NCI-H1092 (cell line): ENCODE results near the gene MAPKAPK3.

Source experiments
- DNase-seq: peaks from one replicate; lab custom pipeline; 2025; lab: John Stamatoyannopoulos, UW

MAPKAPK3 gene

DNA sequence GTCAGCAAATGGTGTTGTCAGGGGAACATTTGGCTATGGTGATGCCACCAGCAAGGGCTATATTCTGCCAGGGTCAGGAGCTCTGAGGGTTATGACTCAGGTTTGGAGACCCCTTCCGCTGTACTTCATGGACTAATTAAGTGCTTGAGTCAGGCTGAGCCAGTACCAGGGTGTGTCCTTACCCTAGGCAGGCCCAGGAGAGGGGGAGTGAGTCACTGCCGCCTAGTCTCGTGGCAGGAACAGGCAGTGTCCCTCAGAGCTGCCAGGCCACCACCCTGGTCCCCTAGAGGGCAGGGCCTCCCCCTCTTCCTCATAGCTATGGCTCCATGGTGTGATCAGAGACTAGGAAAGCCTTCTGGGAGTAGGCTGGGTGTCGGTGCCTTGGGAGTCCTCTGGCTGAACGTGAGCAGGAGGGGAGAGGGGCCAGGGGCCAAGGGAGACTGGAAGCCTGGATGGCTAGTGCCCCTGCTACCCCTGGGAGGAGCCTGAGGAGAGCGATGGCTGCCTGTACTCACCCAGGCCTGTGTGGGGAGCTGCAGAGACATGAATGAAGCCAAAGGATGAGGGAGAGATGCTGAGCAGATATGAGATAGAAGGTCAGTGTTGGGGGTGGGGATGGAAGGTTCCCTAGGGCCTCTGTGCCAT lies 10.6 kb downstream of the MAPKAPK3 start:
- no peak for DNase-seq

DNA sequence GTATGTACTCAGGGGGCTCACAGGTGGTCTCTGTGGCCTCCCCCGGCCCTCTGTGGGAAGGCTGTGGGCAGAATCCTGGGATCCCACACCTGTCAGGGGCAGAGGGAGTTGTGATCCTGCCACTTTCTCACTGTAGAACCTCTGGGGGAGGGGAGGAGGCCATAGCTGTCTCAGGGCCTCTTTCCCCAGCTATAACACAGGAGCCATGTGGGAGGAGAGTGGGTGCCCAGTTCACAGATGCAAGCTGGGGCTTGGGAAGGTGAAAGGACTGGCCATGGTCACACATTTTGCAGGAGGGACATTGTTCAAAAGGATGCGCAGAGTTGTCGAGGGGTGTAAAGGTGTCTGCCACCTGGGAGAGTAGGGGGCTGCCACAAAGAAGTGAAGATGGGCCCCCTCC lies 11.7 kb downstream of the MAPKAPK3 start:
- no peak for DNase-seq

DNA sequence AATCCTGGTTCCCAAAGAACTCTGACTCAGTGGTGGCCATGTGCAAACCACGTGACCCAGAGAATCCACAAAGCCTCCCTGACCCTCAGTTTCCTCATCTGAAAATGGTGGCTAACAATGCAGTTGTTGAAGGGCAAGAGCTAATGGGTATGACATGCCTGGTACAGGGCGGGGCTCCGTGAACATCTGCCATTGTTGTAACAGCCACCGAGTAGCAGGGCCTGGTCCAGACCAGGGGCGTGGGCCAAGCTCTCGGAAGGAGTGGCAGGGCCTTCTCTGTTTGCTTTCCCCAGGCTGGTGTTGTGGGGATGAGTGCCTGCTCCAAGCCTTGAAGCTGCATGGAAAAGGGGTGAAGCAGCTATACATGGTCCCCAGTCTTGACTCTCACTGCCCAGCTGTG lies 13.4 kb downstream of the MAPKAPK3 start:
- no peak for DNase-seq

DNA sequence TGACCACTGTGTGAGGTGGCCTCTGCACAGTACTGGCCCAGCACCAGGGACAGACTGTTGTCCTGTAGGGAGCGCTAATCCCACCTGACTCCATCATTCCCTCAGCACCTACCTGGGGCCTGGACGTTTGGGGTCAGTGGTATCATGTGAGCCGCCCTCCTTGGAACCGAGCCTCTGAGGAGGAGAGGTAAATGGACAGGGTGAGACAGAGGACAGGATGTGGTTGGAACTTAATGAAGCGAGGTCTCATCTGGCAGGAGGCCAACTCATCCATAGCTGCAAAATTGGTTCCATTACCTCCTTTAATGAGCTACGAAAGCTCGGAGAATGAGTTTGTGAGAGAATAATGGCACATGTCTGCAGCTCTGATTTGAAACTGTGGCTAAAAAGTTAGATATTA lies 13.9 kb downstream of the MAPKAPK3 start:
- peak; percentile 49 for DNase-seq

DNA sequence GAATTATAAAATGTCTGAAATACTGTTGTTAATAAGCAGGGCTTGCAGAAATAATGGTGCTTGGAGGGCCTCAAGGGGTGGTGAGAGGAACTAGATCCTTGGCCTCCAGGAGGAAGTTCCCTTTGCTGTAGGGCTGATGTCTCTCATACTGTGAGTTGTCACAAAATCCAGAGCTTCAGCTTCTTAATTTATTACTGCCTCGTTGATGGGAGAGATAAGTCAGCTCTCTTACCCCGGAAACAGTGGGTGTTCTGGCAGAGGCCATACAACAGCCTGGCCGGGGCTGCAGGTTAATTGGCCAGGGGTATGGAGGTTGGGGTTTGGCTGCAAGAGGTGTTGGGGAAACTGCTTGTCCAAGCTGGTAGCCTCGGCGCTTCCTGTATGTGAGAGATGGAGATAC lies 15.5 kb downstream of the MAPKAPK3 start:
- DNase-seq: no peak

GRCh38 chr3:50633230-50633790 lies 16.4 kb downstream of the MAPKAPK3 start:
- no peak for DNase-seq

GRCh38 chr3:50635066-50635465 lies 18.1 kb downstream of the MAPKAPK3 start:
- DNase-seq: no peak

DNA sequence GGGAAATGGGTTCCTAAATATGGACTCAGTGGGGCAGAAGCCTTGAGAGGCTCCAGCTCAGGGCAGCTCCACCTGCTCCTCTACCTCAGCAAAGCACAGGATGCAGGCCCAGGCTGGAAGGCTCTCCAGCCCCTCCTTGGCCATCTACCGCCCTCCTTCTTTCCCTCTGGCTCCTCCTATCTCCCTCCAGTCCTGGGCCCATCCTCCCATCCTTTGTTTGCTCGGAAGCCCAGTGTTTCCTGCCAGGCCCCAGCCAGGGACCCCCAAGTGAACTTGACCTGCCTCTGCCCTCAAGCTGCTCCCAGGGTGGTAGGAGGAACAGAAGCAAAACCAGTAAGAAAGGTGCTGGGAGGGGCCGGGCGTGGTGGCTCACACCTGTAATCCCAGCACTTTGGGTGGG lies 20.1 kb downstream of the MAPKAPK3 start:
- no peak for DNase-seq

DNA sequence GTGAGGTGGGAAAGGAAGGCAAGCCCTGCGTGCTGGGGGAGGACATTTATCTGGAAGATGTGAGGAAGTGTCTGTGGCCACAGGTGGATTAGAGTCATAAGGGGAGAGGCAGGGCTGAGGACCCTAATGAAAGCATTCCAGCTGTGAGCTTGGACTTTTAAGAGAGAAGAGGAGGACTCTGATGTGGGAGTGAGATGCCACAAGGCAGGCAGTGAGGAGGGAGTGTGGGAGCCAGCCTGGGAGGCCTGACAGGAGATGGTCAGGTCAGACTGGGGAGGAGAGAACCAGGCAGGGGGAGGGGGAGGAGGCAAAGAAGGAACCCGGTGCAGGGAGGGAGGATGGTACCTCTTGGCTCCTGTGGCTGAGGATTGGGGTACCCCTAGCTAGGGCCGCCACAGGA lies 21.0 kb downstream of the MAPKAPK3 start:
- no peak for DNase-seq

GRCh38 chr3:50639055-50639494 lies 22.1 kb downstream of the MAPKAPK3 start:
- DNase-seq: no peak

GRCh38 chr3:50642382-50642781 lies 25.4 kb downstream of the MAPKAPK3 start:
- no peak for DNase-seq

DNA sequence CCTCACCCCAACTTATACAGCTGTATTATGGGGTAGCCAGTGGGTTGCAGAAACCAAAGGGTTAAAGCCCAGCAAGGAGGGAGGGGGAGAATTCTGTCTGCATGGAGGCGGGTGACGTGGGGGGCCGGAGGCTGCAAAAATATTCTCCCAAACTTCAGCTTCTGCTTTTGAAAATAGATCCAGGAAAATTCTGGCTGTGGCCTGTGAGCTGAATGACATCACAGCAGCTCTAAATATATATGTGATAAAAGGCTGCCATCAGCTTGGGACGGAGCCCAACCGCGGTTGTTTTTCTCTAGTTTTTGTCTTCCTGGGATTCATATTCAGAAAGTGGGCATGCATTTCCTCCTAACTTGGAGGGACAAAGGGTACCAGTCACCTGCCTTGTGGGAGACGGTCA lies 27.6 kb downstream of the MAPKAPK3 start:
- no peak for DNase-seq

GRCh38 chr3:50645378-50645777 lies 28.4 kb downstream of the MAPKAPK3 start:
- DNase-seq: no peak

DNA sequence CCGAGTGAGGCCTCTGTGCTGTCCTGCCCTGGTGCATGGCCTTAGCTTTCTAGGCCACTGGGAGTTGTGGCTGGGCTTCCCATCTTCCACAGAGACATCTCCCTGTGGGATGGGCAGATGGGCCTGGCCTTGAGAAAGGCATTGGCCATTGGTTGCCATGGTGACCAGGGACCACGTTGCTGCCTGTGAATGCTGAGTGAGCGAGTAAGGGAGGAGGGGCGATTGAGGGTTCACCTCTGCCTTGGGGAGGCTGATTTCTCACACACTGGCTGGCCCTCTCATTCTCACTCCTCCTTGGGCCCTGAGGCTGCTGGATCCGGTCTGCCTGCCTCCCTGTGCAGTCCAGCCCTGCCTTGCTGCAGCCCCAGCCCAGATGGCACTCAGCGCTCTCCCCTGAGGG lies 31.4 kb downstream of the MAPKAPK3 start:
- no peak for DNase-seq

GRCh38 chr3:50648944-50649343 lies 32.0 kb downstream of the MAPKAPK3 start:
- DNase-seq: no peak

GRCh38 chr3:50649451-50649931 lies 32.5 kb downstream of the MAPKAPK3 start:
- no peak for DNase-seq

DNA sequence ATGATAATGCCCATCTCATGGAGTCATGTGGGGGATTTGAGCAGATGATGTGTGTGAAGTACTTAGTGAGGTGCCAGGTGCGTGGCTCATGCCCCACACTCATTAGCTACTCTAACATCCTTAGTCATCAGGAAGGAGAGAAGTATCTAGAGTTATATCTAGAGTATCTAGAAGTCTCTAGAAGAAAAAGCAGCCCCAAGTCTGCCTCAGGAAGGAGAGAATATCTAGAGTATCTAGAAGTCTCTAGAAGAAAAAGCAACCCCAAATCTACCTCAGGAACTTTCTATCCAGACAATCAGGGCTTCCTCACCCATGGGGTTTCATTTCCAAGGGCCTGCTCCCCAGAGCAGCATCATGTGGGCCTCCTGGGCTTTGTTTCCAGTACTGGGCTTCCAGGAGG lies 33.1 kb downstream of the MAPKAPK3 start:
- DNase-seq: no peak

DNA sequence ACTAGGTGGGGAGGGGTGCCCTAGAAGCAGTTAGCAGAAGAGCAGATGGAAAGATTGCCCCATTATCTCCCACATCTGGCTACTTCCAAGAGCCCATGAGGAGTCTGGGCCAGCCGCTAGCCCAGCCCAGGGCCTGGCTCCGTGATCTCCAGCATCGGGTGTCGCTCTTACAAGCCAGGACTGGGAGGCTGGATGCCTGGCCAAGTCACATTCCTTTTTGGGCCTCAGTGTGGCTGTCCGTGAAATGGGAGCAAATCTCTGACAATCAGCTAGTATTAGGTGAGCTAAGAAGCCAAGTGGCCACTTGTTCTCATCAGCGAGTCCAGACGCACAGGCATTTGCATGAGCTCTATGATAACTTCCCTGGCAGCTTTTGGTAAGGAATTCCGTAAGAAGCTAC lies 34.5 kb downstream of the MAPKAPK3 start:
- no peak for DNase-seq

GRCh38 chr3:50651920-50652529 lies 35.1 kb downstream of the MAPKAPK3 start:
- DNase-seq: no peak

DNA sequence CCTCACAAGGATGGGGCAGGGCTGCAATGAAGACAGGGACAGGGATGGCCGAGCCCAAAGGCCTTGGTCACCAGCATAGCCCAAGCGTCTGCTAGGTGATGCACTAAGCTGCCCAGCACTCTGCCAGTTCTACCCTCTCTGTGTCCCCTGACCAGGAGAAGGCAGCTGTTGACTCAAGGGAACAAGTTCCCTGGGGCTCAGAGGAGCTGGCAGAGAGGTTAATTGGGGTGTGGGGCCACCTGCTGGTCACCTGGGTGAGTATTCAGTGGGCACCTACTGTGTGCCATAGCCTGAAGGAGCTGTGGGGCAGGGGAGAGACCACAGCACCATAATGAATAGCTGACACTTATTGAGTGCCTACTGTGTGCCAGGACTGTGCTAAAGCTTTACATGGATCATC lies 35.8 kb downstream of the MAPKAPK3 start:
- no peak for DNase-seq

GRCh38 chr3:50653937-50654595 lies 37.1 kb downstream of the MAPKAPK3 start:
- DNase-seq: no peak

- no peak for DNase-seq
These were observed 38.3 kb downstream of the MAPKAPK3 start for GRCh38 chr3:50655009-50655830.
